Femur (tissue), 1 donor: ENCODE measurements around the gene CIZ1.
"Not testable (repeated sequence)": the region's sequence is repeated elsewhere in the genome, so short reads cannot be mapped to it uniquely, and the experiment has no call there.

Experiments
- DNase-seq: peaks from one replicate; pipeline ENCODE4 v3.0.0-alpha.2; 2017

CIZ1 gene

DNA sequence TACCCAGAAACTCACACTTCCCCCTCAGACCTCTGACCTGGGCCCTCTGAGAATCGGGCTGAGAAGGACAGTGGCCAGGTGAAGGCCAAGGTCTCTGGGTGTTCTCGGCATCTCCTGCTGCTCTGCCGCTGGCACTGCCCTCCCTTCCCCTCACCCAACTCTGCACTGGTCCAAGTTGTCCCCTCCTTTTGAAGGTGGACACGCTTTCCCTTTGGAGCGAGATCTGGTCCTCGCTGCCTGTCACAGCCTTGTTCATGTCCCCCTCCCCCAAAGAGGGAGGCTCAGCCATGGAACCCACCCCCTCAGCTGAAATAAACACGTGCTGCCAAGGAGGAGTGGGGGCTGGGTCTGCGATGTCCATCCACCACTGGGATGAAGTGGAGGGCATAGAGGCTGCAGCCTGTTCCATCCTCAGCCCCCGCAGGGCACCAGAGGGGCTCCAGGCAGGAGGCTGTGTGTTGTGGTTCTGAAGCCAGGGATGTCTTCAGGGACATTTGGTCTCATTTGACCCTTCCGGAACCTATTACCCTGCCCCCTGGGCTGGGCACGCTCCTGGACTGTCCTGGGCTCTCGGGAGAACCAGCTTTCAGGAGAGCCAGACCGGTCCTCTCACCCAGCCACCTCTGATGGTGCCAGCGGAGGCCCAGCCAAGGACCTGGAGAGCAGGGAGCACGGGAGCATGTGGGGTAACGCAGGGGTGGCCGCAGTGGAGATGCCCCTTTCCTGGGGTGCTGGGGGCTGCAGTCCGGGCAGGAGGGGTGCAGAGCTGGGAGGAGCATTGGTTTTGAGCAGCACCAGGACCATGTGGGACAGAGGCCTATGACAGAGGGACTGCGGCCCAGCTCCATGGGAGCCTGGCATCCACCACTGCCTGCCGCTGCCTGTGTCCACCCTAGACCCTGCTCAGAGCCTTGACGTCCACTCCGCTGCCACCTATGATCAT, 46.9 kb downstream of the CIZ1 start:
- no peak for DNase-seq

DNA sequence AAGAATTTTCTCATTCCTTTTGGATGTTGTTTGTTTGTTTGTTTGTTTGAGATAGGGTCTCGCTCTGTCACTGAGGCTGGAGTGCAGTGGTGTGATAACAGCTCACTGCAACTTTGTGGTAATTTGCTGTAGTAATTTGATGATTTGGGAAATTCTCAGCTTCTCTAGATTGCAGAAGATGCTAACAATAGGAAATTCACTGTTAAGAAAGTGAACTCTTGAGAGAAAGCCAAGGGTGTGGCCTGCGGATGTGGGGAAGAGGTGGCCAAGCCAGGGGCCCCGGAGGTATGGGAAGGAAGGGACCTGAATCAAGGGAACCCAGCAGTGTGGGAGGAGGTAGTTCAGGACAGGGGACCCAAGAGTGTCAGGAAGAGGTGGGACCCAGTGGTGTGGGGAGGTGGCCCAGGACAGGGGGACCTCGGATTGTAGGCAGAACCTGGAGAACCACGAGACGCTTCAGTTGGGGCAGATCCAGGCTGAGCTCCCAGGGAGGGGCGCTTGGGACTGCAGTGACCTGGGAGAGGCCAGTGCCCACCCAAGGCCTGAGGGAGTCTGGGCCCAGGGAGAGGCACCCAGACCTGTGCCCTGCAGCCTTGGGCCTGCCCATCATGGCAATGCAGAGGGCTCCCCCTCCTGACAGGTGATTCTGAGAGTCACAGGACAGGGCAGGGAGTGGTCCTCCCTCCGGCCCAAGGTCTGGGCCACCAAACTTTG, 47.7 kb downstream of the CIZ1 start:
- DNase-seq = no peak

DNA sequence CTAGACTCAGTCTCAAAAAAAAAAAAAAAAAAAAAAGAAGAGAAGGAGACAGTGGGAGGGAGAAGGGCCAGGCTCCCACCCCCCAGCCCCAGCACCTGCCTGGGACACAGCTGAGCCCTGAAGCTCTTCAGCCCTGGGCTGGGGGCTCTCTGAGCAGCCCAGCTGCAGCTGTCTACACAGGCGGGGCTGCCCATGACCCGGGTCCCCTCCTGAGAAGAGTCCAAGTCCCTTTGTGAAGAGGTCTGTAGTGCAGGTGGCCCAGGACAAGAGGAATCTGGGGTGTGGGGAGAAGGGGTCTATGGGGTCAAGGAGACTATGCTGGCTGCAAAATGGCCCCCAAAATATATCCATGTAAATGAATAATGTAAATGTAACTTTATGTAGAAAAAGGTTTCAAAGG, 48.8 kb downstream of the CIZ1 start:
- no peak for DNase-seq

DNA sequence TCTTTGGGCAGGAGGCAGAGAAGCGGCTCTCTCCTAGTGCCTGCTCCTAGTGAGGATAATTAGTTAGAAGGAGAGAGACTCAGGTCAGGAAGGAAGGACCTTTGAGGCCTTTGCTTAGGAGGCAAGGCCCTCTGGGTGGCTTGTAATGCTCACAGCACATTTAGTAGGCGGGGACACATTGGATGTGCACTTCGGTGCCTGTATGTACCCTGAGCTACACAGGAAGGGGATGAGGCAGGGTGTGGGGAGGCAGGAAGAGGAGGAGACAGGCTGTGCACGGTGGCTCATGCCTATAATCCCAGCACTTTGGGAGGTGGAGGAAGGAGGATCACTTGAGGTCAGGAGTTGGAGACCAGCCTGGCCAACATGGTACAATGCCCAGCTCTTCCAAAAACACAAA, 49.3 kb downstream of the CIZ1 start:
- no peak for DNase-seq

DNA sequence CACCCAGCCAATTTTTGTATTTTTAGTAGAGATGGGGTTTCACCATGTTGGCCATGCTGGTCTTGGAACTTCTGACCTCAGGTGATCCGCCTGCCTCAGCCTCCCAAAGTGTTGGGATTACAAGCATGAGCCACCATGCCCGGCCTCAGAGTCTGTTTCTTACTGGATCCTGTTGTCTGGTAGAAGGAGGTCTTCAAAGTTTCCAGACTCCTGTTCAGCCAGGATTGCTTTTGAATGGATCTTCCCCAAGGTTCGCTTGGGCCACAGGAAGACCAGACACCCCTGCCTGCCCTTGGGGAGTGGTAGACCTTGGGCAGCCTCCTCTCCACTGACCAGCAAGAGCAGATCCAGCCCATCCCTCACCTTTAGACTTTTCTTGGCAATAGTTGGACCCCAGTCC, 49.8 kb downstream of the CIZ1 start:
- DNase-seq = no peak

DNA sequence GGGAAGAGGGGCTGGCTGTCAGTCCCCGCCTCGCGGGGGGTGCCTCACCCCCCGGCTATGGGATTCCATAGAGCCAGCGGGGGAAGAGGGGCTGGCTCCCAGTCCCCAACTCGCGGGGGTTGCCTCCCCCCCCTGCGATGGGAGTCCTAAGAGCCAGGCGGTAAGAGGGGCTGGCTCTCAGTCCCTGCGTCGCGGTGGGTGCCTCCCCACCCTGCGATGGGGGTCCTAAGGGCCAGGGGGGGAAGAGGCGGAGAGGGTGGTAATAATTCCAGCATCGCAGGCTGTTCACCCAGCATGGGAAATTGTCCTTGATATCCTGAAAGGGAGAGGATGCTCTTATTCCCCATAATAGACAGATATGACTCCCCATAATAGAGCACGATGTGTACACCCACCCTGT, 51.8 kb downstream of the CIZ1 start:
- DNase-seq = no peak

DNA sequence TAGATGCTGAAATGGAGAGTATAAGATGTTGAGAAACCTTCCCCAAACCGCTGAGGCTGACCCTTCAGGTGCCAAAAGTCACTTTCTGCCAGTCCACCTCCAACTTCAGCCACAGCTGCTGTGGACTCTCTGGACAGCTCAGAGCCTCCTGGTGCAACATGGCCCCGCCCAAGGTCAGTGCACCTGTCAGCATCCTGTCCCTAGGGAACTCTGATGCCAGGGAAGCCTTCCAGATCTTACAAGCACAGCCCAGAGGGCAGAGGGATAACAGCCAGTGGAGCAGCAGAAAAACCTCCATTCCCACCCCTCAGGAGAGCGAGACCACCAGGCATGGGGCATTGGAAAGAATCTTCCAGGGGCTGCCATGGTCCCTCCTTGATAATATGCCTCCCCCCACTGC, 53.4 kb downstream of the CIZ1 start:
- no peak for DNase-seq

DNA sequence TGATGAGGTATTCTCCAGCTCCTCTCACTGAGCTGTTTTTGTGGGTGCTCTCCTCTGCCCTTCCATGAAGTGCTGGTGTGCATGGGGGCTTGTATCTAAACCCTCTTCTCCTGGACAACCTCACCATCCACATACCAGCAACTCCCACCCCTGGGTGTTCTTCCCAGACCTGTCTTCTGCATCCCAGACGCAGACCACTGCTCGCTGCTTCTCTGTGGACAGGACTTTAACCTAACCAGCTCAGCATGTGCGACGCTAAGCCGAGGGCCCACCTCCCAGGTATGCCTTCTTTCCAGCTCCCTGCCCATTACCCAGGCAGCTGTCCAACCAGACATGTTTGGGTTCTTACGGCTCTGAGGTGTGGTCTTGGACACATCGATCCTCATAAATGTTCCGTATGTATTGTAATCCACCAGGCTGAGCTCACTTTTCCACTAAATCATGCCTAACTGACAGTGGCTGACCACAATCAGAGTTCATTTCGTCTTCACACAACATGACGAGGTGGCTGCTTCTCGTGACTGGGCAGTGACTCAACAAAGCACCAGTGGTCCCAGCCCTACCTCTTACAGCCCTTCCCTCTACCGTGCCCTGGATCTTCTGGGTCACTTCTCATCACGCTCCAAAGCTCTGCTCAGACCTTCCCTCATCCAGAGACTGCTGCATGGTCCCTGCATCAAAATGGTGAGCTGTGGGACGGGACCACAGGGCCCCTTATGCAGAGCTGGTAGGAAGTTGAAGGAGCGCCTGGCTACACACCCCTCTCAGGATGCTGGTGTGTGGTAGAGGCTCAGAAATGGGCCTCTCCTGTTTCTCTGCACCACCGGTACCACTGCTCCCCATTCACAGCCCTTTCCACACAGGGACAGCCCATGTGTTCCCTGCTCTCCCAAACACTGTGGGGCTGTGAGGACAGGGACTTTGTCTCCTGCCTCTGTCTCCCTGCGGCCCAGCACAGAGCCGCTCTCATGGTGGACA, 54.3 kb downstream of the CIZ1 start:
- DNase-seq = no peak

DNA sequence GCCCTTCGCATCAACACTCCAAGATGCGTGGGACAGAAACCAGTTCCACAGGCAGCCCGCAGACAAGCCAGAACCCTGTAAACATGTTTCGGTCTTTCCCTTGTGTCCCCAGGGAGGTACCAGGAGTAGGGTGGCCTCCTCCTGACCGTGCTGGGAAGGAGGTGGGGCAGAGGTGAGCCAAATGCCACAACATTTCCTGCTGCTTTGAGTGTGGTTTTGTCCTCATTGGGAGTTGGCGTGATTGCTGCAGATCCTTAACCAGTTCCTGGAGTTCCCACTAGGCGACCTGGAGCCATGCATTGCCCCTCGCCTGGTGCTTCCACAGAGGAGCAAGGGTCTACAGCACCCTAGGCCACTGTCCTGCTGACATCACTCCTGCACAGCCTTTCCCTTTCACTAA, 55.8 kb downstream of the CIZ1 start:
- DNase-seq = not testable (repeated sequence)

DNA sequence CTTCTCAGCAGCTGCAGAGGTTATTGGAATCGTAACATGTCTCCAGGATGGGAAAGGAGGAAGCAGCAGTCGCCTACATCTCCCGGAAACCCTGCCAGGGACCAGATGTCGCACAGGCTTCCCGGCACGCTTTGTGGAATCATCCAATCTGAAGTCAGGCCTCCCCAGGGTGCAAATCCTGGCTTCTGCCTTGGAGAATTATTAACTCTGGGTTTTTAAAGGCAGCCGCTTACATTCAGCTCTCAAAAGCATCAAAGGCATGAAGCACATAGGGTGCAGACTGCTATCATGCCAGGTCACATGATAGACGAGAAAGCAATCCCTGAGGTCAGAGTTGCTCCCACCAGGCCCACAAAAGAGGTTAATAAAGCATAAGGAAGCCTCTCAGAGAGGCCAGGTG, 59.2 kb downstream of the CIZ1 start:
- DNase-seq = peak; percentile 74

DNA sequence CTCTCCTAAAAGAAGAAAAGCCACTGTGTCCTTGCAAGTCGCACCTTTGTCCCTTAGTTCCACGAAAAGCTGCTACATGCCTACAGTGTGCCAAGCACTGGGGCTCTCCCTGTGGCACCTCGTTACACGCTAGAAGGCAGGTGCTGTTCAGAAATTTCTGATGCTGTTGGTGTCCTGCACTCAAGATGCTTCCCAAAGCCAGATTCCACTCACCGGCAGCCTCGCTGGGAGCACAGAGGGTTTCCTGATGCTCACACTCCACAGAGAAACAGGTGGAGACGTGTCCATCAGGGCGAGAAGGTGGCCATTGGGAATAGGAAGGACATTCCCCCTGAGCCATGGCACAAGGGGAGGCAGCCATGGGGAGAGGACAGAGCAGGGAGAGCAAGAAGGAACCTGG, 60.0 kb downstream of the CIZ1 start:
- not testable (repeated sequence) for DNase-seq

DNA sequence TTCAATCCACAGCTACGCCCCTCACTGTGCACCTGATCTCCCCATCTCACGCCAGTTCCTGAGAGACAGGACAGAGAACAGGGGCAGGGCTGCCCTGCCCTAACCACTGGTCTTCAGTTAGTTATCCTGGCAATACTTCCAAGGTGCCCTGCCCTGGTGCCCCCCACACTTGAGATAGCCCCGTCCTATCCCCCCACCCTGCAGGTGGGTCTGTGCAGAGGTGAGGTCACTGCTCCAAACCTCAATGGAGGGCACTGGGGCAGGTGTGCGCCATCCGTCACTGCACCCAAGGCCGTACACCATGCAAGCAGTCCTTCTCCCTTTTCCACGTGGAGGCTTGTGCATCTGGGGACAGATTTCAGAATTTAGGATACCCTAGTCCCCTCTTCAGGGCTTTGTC, 60.7 kb downstream of the CIZ1 start:
- not testable (repeated sequence) for DNase-seq

DNA sequence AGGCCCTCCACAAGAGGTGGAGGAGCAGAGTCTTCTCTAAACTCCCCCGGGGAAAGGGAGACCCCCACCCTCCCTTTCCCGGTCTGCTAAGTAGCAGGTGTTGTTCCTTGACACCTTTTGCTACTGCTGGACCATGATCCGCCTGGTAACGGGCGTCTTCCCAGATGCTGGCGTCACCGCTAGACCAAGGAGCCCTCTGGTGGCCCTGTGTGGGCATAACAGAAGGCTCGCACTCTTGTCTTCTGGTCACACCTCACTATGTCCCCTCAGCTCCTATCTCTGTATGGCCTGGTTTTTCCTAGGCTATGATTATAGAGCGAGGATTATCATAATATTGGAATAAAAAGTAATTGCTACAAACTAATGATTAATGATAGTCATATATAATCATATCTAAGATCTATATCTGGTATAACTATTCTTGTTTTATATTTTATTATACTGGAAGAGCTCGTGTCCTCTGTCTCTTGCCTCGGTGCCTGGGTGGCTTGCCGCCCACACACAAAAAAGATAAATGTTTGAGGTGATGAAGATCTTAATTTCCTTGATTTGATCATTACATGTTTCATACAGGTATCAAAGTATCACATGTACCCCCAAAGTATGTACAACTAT, 61.3 kb downstream of the CIZ1 start:
- not testable (repeated sequence) for DNase-seq

DNA sequence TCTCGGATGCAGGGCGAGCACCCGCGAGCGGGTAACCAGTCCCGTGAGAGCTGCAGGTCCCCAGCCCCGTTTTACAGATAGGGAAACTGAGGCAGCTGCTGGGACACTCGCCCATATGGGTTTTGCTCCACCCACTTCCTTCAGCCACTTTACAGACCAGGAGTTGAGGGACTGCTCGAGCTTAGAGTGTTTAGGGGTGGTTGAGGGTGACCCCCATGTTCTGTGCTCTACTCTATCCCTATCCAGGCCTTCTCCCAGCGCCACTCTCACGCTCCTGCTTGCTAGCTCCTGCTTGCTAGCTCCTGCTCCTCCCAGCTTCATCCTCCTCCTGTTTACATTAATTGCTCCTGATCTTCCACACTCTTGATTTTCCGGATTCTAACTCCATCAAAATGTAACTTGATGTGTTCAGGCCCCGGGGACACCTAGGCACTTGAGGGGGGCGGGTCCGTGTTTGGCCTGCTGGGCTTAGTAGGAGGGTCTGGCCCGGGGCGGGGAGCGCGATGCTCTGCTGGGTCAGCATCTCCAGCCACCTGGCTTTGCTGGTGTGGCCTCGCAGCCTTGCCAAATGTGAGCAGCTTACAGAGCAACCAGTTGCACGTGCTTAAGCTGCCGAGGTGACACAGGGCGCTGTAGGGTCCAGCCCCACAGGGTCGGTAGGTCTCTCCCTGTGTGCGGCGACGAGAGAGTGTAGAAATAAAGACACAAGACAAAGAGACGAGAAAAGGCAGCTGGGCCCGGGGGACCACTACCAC, 62.4 kb downstream of the CIZ1 start:
- DNase-seq = no peak

DNA sequence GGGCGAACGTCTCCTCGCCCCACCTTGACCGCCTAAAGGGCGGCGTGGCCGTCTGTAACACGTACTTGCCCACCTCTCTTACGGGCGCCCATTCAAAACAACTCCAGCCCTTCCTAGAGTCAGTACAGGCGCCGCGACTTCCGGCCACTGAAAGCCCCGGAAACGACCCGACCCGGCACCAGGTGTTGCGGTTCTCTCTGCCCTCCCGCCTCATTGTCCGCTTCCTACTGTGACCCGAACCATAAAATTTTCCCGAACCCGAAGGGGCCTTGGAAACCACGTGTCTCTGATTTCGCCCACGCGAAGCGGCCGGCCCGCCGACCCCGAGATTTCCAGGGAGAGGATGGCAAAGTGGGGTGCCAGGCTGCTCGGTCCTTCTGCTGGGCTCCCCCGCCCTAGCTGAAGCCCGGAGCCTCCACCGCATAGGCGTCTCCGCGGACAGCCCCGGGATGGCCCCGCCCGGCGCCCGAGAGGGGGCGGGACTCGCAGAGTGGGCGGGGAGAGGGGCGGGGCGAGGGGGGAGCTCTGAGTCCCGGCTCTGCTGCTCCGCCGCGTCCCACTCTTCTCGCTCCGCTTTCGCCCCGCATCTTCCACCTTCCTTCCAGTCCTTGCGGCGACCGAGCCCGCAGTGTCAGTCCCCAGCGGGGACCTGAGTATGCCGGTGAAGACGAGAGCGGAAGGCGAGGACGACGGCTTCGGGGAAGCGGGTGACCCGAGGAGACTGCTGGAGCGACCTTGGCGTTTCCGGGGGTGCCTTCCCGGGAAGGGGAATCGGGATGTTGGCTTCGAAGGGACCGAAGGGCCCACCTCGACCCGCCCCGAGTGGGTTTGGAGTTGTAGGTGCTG, 63.2 kb downstream of the CIZ1 start:
- peak; percentile 91 for DNase-seq

DNA sequence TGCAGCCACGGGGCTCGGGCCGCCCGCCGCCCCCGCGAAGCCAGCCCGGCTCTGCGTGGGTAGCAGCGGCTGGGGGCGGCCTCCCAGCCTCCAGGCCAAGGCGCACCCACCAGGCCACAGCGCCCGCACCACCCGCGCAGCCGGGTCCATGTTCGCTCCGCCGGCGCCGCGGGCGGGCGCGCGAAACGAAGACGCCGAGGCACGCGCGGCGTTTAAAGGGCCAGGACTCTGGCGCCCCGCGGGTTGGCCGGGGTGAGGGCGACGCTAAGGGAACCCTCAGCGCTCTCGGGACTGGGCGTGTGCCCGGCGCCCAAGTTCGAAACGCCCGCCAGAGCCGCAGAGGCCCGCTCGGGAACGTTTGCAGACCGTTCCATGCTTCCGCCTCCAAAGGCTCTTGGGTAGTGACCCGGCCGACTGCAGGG, 63.8 kb downstream of the CIZ1 start, which contains the start of gene PTGES2:
TSS of gene PTGES2 (minus strand) at position 162 of the 422 bp plus-strand sequence. CDS start at position 150, 12 bp downstream.
- peak; percentile 87 for DNase-seq

DNA sequence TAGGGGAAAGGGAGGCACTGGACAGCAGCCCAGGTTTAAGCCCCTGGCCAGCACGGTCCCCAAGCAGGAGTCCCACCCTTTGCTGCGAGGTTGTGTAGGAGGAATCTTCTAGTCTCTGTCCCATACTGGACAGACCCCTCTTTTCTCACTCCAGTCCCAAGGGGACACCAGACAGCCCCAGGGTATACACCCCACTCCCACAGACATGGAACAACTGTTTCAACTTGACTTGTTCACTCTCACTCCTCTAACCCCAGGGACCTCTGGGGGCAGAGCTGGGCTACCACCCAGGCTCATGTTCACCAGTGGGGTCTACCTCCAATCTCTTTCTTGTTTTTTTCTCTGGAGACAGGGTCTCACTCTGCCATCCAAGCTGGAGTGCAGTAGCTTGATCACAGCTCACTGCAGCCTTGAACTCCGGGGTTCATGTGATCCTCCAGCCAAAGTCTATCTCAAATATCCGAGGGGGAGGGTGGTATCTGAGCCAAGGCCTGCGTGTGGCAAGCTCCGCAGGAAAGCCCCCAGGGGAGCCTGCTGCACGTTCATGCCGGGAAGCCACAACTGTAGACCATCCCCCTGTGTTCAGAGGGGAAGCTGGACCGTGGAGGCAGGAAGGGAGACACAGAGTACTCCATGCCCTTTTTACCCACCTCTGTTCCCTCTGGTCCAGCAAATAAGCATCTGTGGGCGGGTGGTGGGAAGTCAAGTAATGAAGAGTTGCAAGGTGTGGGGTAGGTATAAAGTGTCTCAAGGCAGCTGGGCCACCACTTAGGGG, 65.6 kb downstream of the CIZ1 start:
- no peak for DNase-seq

DNA sequence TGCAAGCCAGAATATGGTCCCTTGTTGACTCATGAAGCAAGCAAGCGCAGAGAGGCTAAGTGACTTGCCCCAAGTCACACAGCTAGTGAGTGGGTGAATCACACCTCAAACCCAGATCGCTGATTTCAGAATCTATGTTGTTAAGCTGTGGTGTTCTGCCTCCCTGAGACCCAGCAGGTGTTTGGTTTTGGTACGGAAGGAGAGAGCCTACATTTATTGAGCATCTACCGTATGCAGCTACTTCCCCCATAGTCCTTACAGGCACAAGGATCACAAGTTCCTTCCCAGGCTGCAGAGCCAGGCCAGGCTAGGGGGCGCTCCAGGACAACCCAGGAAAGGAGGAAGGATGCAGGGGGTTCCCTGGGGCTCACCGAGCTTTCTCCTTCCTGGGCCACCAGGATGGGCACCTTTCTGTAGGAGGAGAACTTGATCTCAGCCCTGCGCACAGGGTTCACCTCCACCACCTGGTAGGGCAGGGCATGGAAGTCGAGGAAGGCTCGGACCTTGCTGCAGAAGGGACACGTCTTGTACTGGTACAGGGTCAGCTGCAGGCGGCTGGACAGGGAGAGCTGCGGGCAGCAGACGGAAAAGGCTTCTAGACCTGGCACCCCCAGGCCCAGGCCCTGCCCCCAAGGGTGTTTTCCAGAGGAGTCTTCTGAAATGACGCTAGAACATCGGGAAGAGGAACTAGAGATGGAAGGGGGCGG, 66.3 kb downstream of the CIZ1 start:
- DNase-seq = peak; percentile 65

DNA sequence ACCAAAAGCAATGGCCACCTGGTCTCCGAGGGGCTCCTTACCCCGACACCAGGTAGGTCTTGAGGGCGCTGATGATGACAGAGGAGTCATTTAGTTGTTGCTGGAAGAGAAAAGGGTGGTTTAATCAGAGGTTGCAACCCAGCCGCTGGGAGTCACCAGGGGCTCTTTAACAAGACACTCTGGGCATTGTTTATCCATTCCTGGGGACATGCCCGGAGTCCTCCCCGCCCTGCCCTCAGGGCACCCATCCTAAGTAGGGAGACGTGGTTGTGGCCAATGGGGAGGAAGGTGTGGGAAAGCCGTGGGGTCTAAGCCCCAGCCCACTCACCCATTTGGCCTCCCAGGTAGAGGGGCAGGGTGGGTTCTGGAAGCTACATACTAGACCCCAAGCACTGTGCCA, 66.9 kb downstream of the CIZ1 start:
- no peak for DNase-seq
